Fibroblast of villous mesenchyme (primary cell): ENCODE data around the gene MAL. TPM values are rescaled to one million over a fixed set of nuclear protein-coding genes. Genes with fewer than 3 reads are reported as not detected.

Experiments used
- DNase-seq: peaks from one replicate; pipeline ENCODE4 v3.0.0-alpha.2; 2010; ENCODE audit warnings: low read depth
- H3K4me3 ChIP-seq: 2 replicates; pipeline ENCODE4 v1.5.1; 2011; ENCODE audit warnings: low read depth, mild to moderate bottlenecking, low read length
- CTCF ChIP-seq: IDR thresholded peaks from 2 replicates; pipeline ENCODE4 v1.5.1; 2012; ENCODE audit warnings: low read depth, mild to moderate bottlenecking, low read length; ENCODE audit not compliant: insufficient read depth
- total RNA-seq: library from RNA; depleted of rRNA; stranded (reverse); fragments of >200 nt; gene quantifications from 2 replicates; pipeline ENCODE4 v1.2.3, GENCODE V29; 2012

MAL gene
- total RNA-seq, 1 donor: not detected

- DNase-seq: no peak
- no peak for TF ChIP-seq CTCF
- H3K4me3 ChIP-seq: no peak overlapping the region
Measured at GRCh38 chr2:95014126-95014708, 11.3 kb upstream of the MAL start.

- no peak for DNase-seq
- H3K4me3 ChIP-seq: no peak overlapping the region
- no peak for TF ChIP-seq CTCF
Measured at GRCh38 chr2:95015261-95015912, 10.1 kb upstream of the MAL start.

GRCh38 chr2:95016616-95017015 is 8.9 kb upstream of the MAL start:
- TF ChIP-seq CTCF: no peak
- no peak overlapping the region for H3K4me3 ChIP-seq
- DNase-seq: no peak

GRCh38 chr2:95017071-95017501 is 8.4 kb upstream of the MAL start:
- H3K4me3 ChIP-seq: no peak overlapping the region
- no peak for TF ChIP-seq CTCF
- no peak for DNase-seq

GRCh38 chr2:95017836-95018235 is 7.7 kb upstream of the MAL start:
- no peak for DNase-seq
- no peak overlapping the region for H3K4me3 ChIP-seq
- no peak for TF ChIP-seq CTCF

- TF ChIP-seq CTCF: no peak
- no peak for DNase-seq
- no peak overlapping the region for H3K4me3 ChIP-seq
Measured at GRCh38 chr2:95018301-95018700, 7.2 kb upstream of the MAL start.
